OCI-LY1 (cell line): ENCODE results near the gene SPTLC3.

Source experiments
- H2AFZ ChIP-seq: fragments of 200-600 bp; sonication (generic), shearing (Covaris generic); 2 replicates; pipeline ENCODE4 v1.6.0; 2014; ENCODE audit warnings: antibody characterized with exemption, mild to moderate bottlenecking, low read length
- H3F3A ChIP-seq: fragments of 200-600 bp; sonication (generic), shearing (Covaris generic); 2 replicates; pipeline ENCODE4 v1.6.0; 2014; ENCODE audit warnings: mild to moderate bottlenecking, antibody characterized with exemption, low read length, moderate library complexity; ENCODE audit not compliant: insufficient read depth
- H3K27ac ChIP-seq: fragments of 200-600 bp; sonication (generic); 2 replicates; pipeline ENCODE4 v1.5.1; 2014; ENCODE audit warnings: low read length, mixed run types, mild to moderate bottlenecking, low read depth; ENCODE audit not compliant: poor library complexity, severe bottlenecking
- H3K27me3 ChIP-seq: fragments of 200-600 bp; sonication (generic); 2 replicates; pipeline ENCODE4 v1.6.0; 2014; ENCODE audit warnings: antibody characterized with exemption, mild to moderate bottlenecking, low read length, moderate library complexity; ENCODE audit not compliant: insufficient read depth
- H3K36me3 ChIP-seq: fragments of 200-600 bp; sonication (generic); 2 replicates; pipeline ENCODE4 v1.6.1; 2014; ENCODE audit warnings: mild to moderate bottlenecking, antibody characterized with exemption, low read length, moderate library complexity, mixed read lengths; ENCODE audit not compliant: insufficient read depth
- H3K4me1 ChIP-seq: fragments of 200-600 bp; sonication (generic); 2 replicates; pipeline ENCODE4 v1.5.1; 2014; ENCODE audit warnings: mild to moderate bottlenecking, low read length, moderate library complexity; ENCODE audit not compliant: insufficient read depth, severe bottlenecking
- H3K4me2 ChIP-seq: fragments of 200-600 bp; sonication (generic), shearing (Covaris generic); 2 replicates; pipeline ENCODE4 v1.6.1; 2014; ENCODE audit warnings: low read length
- H3K4me3 ChIP-seq: fragments of 200-600 bp; sonication (generic); 2 replicates; pipeline ENCODE4 v1.5.1; 2014; ENCODE audit warnings: low read length, low read depth, mild to moderate bottlenecking, mixed read lengths; ENCODE audit not compliant: poor library complexity, severe bottlenecking
- H3K79me2 ChIP-seq: fragments of 200-600 bp; shearing (Covaris generic); 2 replicates; pipeline ENCODE4 v1.6.1; 2016; ENCODE audit warnings: mixed run types, low read length, mixed read lengths; ENCODE audit not compliant: insufficient read depth
- H3K9ac ChIP-seq: fragments of 200-600 bp; sonication (generic), shearing (Covaris generic); 2 replicates; pipeline ENCODE4 v1.6.1; 2014; ENCODE audit warnings: mild to moderate bottlenecking, low read length, mixed read lengths
- H3K9me2 ChIP-seq: fragments of 200-600 bp; sonication (generic), shearing (Covaris generic); 2 replicates; pipeline ENCODE4 v1.6.1; 2014; ENCODE audit warnings: low read depth, mild to moderate bottlenecking, low read length, mixed read lengths
- H3K9me3 ChIP-seq: fragments of 200-600 bp; shearing (Covaris generic); 2 replicates; pipeline ENCODE4 v1.6.1; 2014; ENCODE audit warnings: low read length, mixed read lengths
- H4K20me1 ChIP-seq: fragments of 200-600 bp; sonication (generic), shearing (Covaris generic); 2 replicates; pipeline ENCODE4 v1.6.0; 2016; ENCODE audit warnings: mild to moderate bottlenecking, low read length; ENCODE audit not compliant: insufficient read depth
- EZH2 ChIP-seq: fragments of 200-600 bp; sonication (generic), shearing (Covaris generic); IDR thresholded peaks from 2 replicates; pipeline ENCODE4 v1.8.0; 2017; ENCODE audit warnings: borderline replicate concordance, mixed run types, mild to moderate bottlenecking, antibody characterized with exemption, low read length, moderate library complexity, mixed read lengths
- TF ChIP-seq, protein P1 (sequence below): fragments of 200-600 bp; sonication (generic), shearing (Covaris generic); IDR thresholded peaks from 2 replicates; pipeline ENCODE4 v1.5.1; 2017; ENCODE audit warnings: mild to moderate bottlenecking, antibody characterized with exemption, low read length, moderate library complexity, mixed read lengths

Gene SPTLC3

GRCh38 chr20:13174402-13174801 lies 165.6 kb downstream of the SPTLC3 start:
- no peaks in the 10 kb centered on the region for H3K36me3 ChIP-seq
- H3K4me2 ChIP-seq, result no peak overlapping the region
- no peaks in the 10 kb centered on the region for H3K9me3 ChIP-seq
- no peaks in the 10 kb centered on the region for H3F3A ChIP-seq
- no peaks in the 10 kb centered on the region for H3K9me2 ChIP-seq
- no peak overlapping the region for H3K9ac ChIP-seq
- H4K20me1 ChIP-seq, result no peaks in the 10 kb centered on the region
- no peak overlapping the region for H3K27ac ChIP-seq
- H3K4me3 ChIP-seq, result no peak overlapping the region
- no peaks in the 10 kb centered on the region for H3K4me1 ChIP-seq
- TF ChIP-seq, protein P1, sequence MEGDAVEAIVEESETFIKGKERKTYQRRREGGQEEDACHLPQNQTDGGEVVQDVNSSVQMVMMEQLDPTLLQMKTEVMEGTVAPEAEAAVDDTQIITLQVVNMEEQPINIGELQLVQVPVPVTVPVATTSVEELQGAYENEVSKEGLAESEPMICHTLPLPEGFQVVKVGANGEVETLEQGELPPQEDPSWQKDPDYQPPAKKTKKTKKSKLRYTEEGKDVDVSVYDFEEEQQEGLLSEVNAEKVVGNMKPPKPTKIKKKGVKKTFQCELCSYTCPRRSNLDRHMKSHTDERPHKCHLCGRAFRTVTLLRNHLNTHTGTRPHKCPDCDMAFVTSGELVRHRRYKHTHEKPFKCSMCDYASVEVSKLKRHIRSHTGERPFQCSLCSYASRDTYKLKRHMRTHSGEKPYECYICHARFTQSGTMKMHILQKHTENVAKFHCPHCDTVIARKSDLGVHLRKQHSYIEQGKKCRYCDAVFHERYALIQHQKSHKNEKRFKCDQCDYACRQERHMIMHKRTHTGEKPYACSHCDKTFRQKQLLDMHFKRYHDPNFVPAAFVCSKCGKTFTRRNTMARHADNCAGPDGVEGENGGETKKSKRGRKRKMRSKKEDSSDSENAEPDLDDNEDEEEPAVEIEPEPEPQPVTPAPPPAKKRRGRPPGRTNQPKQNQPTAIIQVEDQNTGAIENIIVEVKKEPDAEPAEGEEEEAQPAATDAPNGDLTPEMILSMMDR, result no peak
- no peak for TF ChIP-seq EZH2
- H3K79me2 ChIP-seq, result no peaks in the 10 kb centered on the region
- H3K27me3 ChIP-seq, result no peaks in the 10 kb centered on the region
- no peak overlapping the region for H2AFZ ChIP-seq

- no peaks in the 10 kb centered on the region for H3K36me3 ChIP-seq
- no peaks in the 10 kb centered on the region for H3K27me3 ChIP-seq
- H3K4me1 ChIP-seq, result no peaks in the 10 kb centered on the region
- H3K9me2 ChIP-seq, result no peaks in the 10 kb centered on the region
- no peaks in the 10 kb centered on the region for H3K79me2 ChIP-seq
- H3K9ac ChIP-seq, result no peak overlapping the region
- H3K4me2 ChIP-seq, result no peak overlapping the region
- no peak overlapping the region for H3K27ac ChIP-seq
- H4K20me1 ChIP-seq, result no peaks in the 10 kb centered on the region
- no peaks in the 10 kb centered on the region for H3K9me3 ChIP-seq
- H3K4me3 ChIP-seq, result no peak overlapping the region
- no peak overlapping the region for H2AFZ ChIP-seq
- TF ChIP-seq, protein P1, result no peak
- TF ChIP-seq EZH2, result no peak
- H3F3A ChIP-seq, result no peaks in the 10 kb centered on the region
Observed at GRCh38 chr20:13180986-13181889, 172.5 kb downstream of the SPTLC3 start.

- TF ChIP-seq EZH2, result no peak
- TF ChIP-seq, protein P1, result no peak
- H3K4me2 ChIP-seq, result no peak overlapping the region
- H3K27me3 ChIP-seq, result no peaks in the 10 kb centered on the region
- H3K36me3 ChIP-seq, result no peaks in the 10 kb centered on the region
- no peak overlapping the region for H2AFZ ChIP-seq
- no peaks in the 10 kb centered on the region for H3K9me3 ChIP-seq
- H3K9ac ChIP-seq, result no peak overlapping the region
- no peaks in the 10 kb centered on the region for H3K4me1 ChIP-seq
- H3K9me2 ChIP-seq, result no peaks in the 10 kb centered on the region
- no peak overlapping the region for H3K27ac ChIP-seq
- no peaks in the 10 kb centered on the region for H4K20me1 ChIP-seq
- no peaks in the 10 kb centered on the region for H3K79me2 ChIP-seq
- H3K4me3 ChIP-seq, result no peak overlapping the region
- no peaks in the 10 kb centered on the region for H3F3A ChIP-seq
Observed at GRCh38 chr20:13183005-13183404, 174.2 kb downstream of the SPTLC3 start.
